HG03460 (cell line): ENCODE results near the gene IL9.
"Not testable (repeated sequence)": the region's sequence is repeated elsewhere in the genome, so short reads cannot be mapped to it uniquely, and the experiment has no call there.

Source experiments
- ATAC-seq: cut with Tn5 transposase; IDR thresholded peaks from one replicate; pipeline ENCODE4 v1.9.1; 2021; ENCODE audit not compliant: unreplicated experiment

IL9 gene

GRCh38 chr5:135869276-135869675 is 26.4 kb downstream of the IL9 start:
- ATAC-seq = no peak

- no peak for ATAC-seq
Observed at GRCh38 chr5:135868681-135869080, 27.0 kb downstream of the IL9 start.

GRCh38 chr5:135867599-135867998 is 28.0 kb downstream of the IL9 start:
- ATAC-seq = no peak

GRCh38 chr5:135866016-135866415 is 29.6 kb downstream of the IL9 start:
- ATAC-seq = no peak

GRCh38 chr5:135864503-135865435 is 30.9 kb downstream of the IL9 start:
- no peak for ATAC-seq

- no peak for ATAC-seq
Observed at GRCh38 chr5:135862744-135863143, 32.9 kb downstream of the IL9 start.

- ATAC-seq = no peak
Observed at GRCh38 chr5:135862086-135862485, 33.6 kb downstream of the IL9 start.

GRCh38 chr5:135861641-135862040 is 34.0 kb downstream of the IL9 start:
- no peak for ATAC-seq

GRCh38 chr5:135859641-135860040 is 36.0 kb downstream of the IL9 start:
- ATAC-seq = no peak

GRCh38 chr5:135859186-135859585 is 36.5 kb downstream of the IL9 start:
- not testable (repeated sequence) for ATAC-seq

- ATAC-seq = no peak
Observed at GRCh38 chr5:135857630-135858311, 37.9 kb downstream of the IL9 start.

- ATAC-seq = no peak
Observed at GRCh38 chr5:135851915-135852845, 43.5 kb downstream of the IL9 start.

GRCh38 chr5:135851186-135851914 is 44.3 kb downstream of the IL9 start:
- ATAC-seq = no peak

- ATAC-seq = no peak
Observed at GRCh38 chr5:135850671-135851070, 45.0 kb downstream of the IL9 start.

GRCh38 chr5:135850231-135850630 is 45.4 kb downstream of the IL9 start:
- ATAC-seq = no peak

- ATAC-seq = no peak
Observed at GRCh38 chr5:135847976-135848375, 47.7 kb downstream of the IL9 start.

- ATAC-seq = no peak
Observed at GRCh38 chr5:135846311-135846710, 49.3 kb downstream of the IL9 start.

- no peak for ATAC-seq
Observed at GRCh38 chr5:135843571-135844337, 51.9 kb downstream of the IL9 start.

- no peak for ATAC-seq
Observed at GRCh38 chr5:135842737-135843136, 52.9 kb downstream of the IL9 start.
